Measurements from ENCODE around the gene SDSL. TPM values are rescaled to one million over a fixed set of nuclear protein-coding genes. Genes with fewer than 3 reads are reported as not detected.

SDSL gene
- total and polyA plus RNA-seq, 2 of the 4 experiments (the other 2 are of a cell fraction): 6.3 to 10.9 TPM

DNA sequence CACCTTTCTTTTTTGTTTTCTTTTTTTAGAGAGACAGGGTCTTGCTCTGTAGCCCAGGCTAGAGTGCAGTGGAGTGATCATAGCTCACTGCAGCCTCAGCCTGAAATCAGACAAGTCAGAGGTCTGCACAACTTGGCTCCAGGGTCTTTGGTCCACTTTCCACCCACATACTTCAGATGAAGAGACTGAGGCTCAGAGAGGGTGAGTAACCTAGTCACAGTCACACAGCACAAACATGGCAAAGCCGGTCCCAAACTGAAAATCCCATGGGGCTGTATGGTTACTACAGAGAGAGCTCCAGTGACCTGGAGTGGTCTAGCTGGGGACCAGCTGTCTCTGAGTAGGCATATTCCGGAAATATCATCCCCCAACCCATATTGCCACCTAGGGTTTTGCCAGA, 30.3 kb downstream of the SDSL start:
- CTCF ChIA-PET: interaction anchor here (1.3 kb wide), 1 partner anchor 9 kb away, joined by 4 read pairs; no protein-coding TSS in a partner anchor
- dilution Hi-C loops (cut with HindIII; ENCODE audit: low sequenced_read_pairs, unreplicated experiment): no loop called here

More for the DNA sequence above, 30.3 kb downstream of the SDSL start:
- Histone ChIP-seq H3K27ac (ENCODE audit: insufficient read depth, low read length) (no peak overlapping the region), H3K4me1 (ENCODE audit: control insufficient read depth, insufficient read depth, low read length) (no peaks in the 10 kb centered on the region), H3K9ac (ENCODE audit: low read depth, low read length) (no peak overlapping the region), H2AK5ac (ENCODE audit: low read depth, low read length) (no peak overlapping the region), H3K23ac (ENCODE audit: low read depth, low read length) (no peak overlapping the region), H2BK5ac (ENCODE audit: low read depth, low read length, poor library complexity, severe bottlenecking) (no peak overlapping the region), H3K27me3 (ENCODE audit: control insufficient read depth, insufficient read depth, low read length) (peaks cover 3% of the 10 kb centered on the region; the same call in 1 of the 2 replicates), H2AK9ac (replicated peaks; ENCODE audit: low read depth, low read length, poor library complexity) (no peak overlapping the region), H4K5ac (ENCODE audit: low read depth, low read length) (no peak overlapping the region), H4K8ac (ENCODE audit: low read depth in 2 of 2, low read length in 2 of 2) (no peak overlapping the region), H2BK20ac (ENCODE audit: low read depth, low read length) (no peak overlapping the region), H3K36me3 (ENCODE audit: control insufficient read depth, insufficient read depth, low read length) (no peaks in the 10 kb centered on the region), H3K79me1 (ENCODE audit: low read depth in 1 of 2, low read length in 2 of 2) (no peaks in the 10 kb centered on the region), H2BK15ac (ENCODE audit: low read depth, low read length) (no peak overlapping the region), H3K9me3 (ENCODE audit: control insufficient read depth, insufficient read depth, low read length) (no peaks in the 10 kb centered on the region), H4K20me1 (ENCODE audit: insufficient read depth, low read length) (no peaks in the 10 kb centered on the region), H2AFZ (replicated peaks; ENCODE audit: low read length, poor library complexity) (no peak overlapping the region), H4K91ac (ENCODE audit: insufficient read depth, low read depth, low read length) (no peak overlapping the region), H3K18ac (ENCODE audit: low read depth, low read length) (no peak overlapping the region), H3K4me3 (ENCODE audit: insufficient read depth, low read depth, low read length) (no peak overlapping the region), H3K4ac (ENCODE audit: low read depth, low read length) (no peak overlapping the region), H3K56ac (ENCODE audit: extremely low read depth, insufficient read depth, low read length) (no peak overlapping the region), H3K9me1 (ENCODE audit: insufficient read depth, low read length) (no peaks in the 10 kb centered on the region), H3K14ac (replicated peaks; ENCODE audit: low read depth, low read length) (no peak overlapping the region), H3K4me2 (ENCODE audit: low read depth, low read length) (no peak overlapping the region), H2BK120ac (ENCODE audit: low read depth, low read length) (no peak overlapping the region)
- no peak for ATAC-seq (ENCODE audit: low read depth)
- intact Hi-C loops (cut with micrococcal nuclease) (no loop called here), in situ Hi-C loops (cut with MboI; ENCODE audit: low sequenced_read_pairs) (no loop called here)
- no CpG with 5 or more reads among the region's 2 CpGs for WGBS, 2 experiments (ENCODE audit: extremely low coverage in 2 of 2, insufficient read length in 1 of 2)
- POLR2A ChIA-PET (ENCODE audit: unreplicated experiment): interaction anchor here (0.6 kb wide), 1 partner anchor 434 kb away, joined by 4 read pairs; no protein-coding TSS in a partner anchor
- BruUV-seq (replicated peaks): no TSS peak
- TF ChIP-seq, protein P1, sequence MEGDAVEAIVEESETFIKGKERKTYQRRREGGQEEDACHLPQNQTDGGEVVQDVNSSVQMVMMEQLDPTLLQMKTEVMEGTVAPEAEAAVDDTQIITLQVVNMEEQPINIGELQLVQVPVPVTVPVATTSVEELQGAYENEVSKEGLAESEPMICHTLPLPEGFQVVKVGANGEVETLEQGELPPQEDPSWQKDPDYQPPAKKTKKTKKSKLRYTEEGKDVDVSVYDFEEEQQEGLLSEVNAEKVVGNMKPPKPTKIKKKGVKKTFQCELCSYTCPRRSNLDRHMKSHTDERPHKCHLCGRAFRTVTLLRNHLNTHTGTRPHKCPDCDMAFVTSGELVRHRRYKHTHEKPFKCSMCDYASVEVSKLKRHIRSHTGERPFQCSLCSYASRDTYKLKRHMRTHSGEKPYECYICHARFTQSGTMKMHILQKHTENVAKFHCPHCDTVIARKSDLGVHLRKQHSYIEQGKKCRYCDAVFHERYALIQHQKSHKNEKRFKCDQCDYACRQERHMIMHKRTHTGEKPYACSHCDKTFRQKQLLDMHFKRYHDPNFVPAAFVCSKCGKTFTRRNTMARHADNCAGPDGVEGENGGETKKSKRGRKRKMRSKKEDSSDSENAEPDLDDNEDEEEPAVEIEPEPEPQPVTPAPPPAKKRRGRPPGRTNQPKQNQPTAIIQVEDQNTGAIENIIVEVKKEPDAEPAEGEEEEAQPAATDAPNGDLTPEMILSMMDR (conservative IDR thresholded peaks at IDR 0.05; ENCODE audit: low read depth, low read length): no peak
- TF ChIP-seq, protein P2, sequence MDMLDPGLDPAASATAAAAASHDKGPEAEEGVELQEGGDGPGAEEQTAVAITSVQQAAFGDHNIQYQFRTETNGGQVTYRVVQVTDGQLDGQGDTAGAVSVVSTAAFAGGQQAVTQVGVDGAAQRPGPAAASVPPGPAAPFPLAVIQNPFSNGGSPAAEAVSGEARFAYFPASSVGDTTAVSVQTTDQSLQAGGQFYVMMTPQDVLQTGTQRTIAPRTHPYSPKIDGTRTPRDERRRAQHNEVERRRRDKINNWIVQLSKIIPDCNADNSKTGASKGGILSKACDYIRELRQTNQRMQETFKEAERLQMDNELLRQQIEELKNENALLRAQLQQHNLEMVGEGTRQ (IDR thresholded peaks at IDR 0.05; ENCODE audit: low read depth, low read length): no peak
- TF ChIP-seq RCOR1 (IDR thresholded peaks at IDR 0.05; ENCODE audit: insufficient replicate concordance, low read length): no peak
- TF ChIP-seq FOS (IDR thresholded peaks at IDR 0.05; ENCODE audit: low read depth, low read length): no peak
- no peak for TF ChIP-seq MXI1 (IDR thresholded peaks at IDR 0.05; ENCODE audit: borderline replicate concordance, low read depth, low read length)
- TF ChIP-seq POLR2A (IDR thresholded peaks at IDR 0.05; ENCODE audit: low read depth, low read length): no peak
- TF ChIP-seq MAFK (IDR thresholded peaks at IDR 0.05; ENCODE audit: low read depth, low read length): no peak
- no peak for TF ChIP-seq CEBPB (IDR thresholded peaks at IDR 0.05; ENCODE audit: low read depth, low read length)
- TF ChIP-seq BHLHE40 (IDR thresholded peaks at IDR 0.05; ENCODE audit: low read depth, low read length): no peak
- no peak for TF ChIP-seq RAD21 (IDR thresholded peaks at IDR 0.05; ENCODE audit: low read length)
- TF ChIP-seq SMC3 (IDR thresholded peaks at IDR 0.05; ENCODE audit: low read depth, low read length): no peak
- no peak for TF ChIP-seq CHD1 (IDR thresholded peaks at IDR 0.05; ENCODE audit: low read depth, low read length)
- no peak for DNase-seq
